ENCODE measurements around the gene RABGAP1L. TPM values are rescaled to one million over a fixed set of nuclear protein-coding genes. Genes with fewer than 3 reads are reported as not detected.

The RABGAP1L gene
- polyA plus RNA-seq, 3 donors = 35.2 to 75.3 (median 63.3) TPM

- no peak for DNase-seq
- H3K27ac Mint-ChIP-seq = no peak overlapping the region
- no peaks in the 10 kb centered on the region for H3K4me1 Mint-ChIP-seq
- H3K9ac ChIP-seq (ENCODE audit: insufficient read depth, low read length, poor library complexity, severe bottlenecking) = no peak overlapping the region
- no peaks in the 10 kb centered on the region for H3K79me2 ChIP-seq (ENCODE audit: insufficient read depth, low read length)
- no peak overlapping the region for H3K27ac ChIP-seq (ENCODE audit: low read depth in 1 of 2, low read length in 2 of 2)
- H3K4me2 ChIP-seq (replicated peaks; ENCODE audit: extremely low read depth, low read length, poor library complexity, severe bottlenecking) = no peak overlapping the region
- WGBS (ENCODE audit: insufficient coverage) = 90% methylated on average over 2 of the region's 4 CpGs
- H3K4me3 ChIP-seq (replicated peaks in 1 of 3; ENCODE audit: low read depth in 2 of 3, low read length in 3 of 3) = no peak overlapping the region
- H3K36me3 ChIP-seq (replicated peaks in 1 of 2; ENCODE audit: control insufficient read depth in 1 of 2, insufficient read depth in 2 of 2, low read length in 2 of 2) = no peaks in the 10 kb centered on the region
- H3K36me3 Mint-ChIP-seq = no peaks in the 10 kb centered on the region
- H3K27me3 Mint-ChIP-seq (ENCODE audit: low read depth in 3 of 3) = peaks cover 0 to 3% (median 2%) of the 10 kb centered on the region in 3 donors
- H3K9me3 ChIP-seq (replicated peaks in 1 of 2; ENCODE audit: control insufficient read depth in 1 of 2, insufficient read depth in 1 of 2, low read length in 2 of 2) = no peaks in the 10 kb centered on the region
- no peak overlapping the region for H3K4me3 Mint-ChIP-seq
- no peak overlapping the region for H2AFZ ChIP-seq (ENCODE audit: insufficient read depth, low read depth, low read length, poor library complexity, severe bottlenecking)
- no peaks in the 10 kb centered on the region for H3K27me3 ChIP-seq (ENCODE audit: control insufficient read depth in 2 of 2, insufficient read depth in 2 of 2, low read length in 2 of 2)
- peaks cover 4 to 20% (median 13%) of the 10 kb centered on the region in 7 donors for H3K9me3 Mint-ChIP-seq
- TF ChIP-seq CTCF (IDR thresholded peaks at IDR 0.05) = no peak
- H4K20me1 ChIP-seq (ENCODE audit: insufficient read depth, low read length) = no peaks in the 10 kb centered on the region
- intact Hi-C loops (cut with micrococcal nuclease) = no loop called here
- H3K4me1 ChIP-seq (ENCODE audit: control insufficient read depth in 1 of 2, insufficient read depth in 2 of 2, low read length in 2 of 2) = no peaks in the 10 kb centered on the region
Observed at GRCh38 chr1:174149216-174149615, 10.1 kb upstream of the RABGAP1L start.

- H3K27ac ChIP-seq (ENCODE audit: low read depth in 1 of 2, low read length in 2 of 2) = no peak overlapping the region
- no peak overlapping the region for H3K27ac Mint-ChIP-seq
- H3K9me3 Mint-ChIP-seq = peaks cover 3 to 20% (median 11%) of the 10 kb centered on the region in 7 donors
- no peaks in the 10 kb centered on the region for H3K36me3 Mint-ChIP-seq
- no peak overlapping the region for H3K4me3 Mint-ChIP-seq
- DNase-seq = no peak
- no peaks in the 10 kb centered on the region for H3K4me1 Mint-ChIP-seq
- no peak overlapping the region for H2AFZ ChIP-seq (ENCODE audit: insufficient read depth, low read depth, low read length, poor library complexity, severe bottlenecking)
- H3K9ac ChIP-seq (ENCODE audit: insufficient read depth, low read length, poor library complexity, severe bottlenecking) = no peak overlapping the region
- H3K4me3 ChIP-seq (replicated peaks in 1 of 3; ENCODE audit: low read depth in 2 of 3, low read length in 3 of 3) = no peak overlapping the region
- H3K4me2 ChIP-seq (replicated peaks; ENCODE audit: extremely low read depth, low read length, poor library complexity, severe bottlenecking) = no peak overlapping the region
- no CpG with 5 or more reads among the region's 2 CpGs for WGBS (ENCODE audit: insufficient coverage)
- peaks cover 0 to 3% (median 0%) of the 10 kb centered on the region in 3 donors for H3K27me3 Mint-ChIP-seq (ENCODE audit: low read depth in 3 of 3)
- no peaks in the 10 kb centered on the region for H3K9me3 ChIP-seq (replicated peaks in 1 of 2; ENCODE audit: control insufficient read depth in 1 of 2, insufficient read depth in 1 of 2, low read length in 2 of 2)
- intact Hi-C loops (cut with micrococcal nuclease) = loop anchor here (10.0 kb wide), 1 partner anchor 126 kb away; the partner anchor contains the start of gene RC3H1 (in 2 of the 2)
- H4K20me1 ChIP-seq (ENCODE audit: insufficient read depth, low read length) = no peaks in the 10 kb centered on the region
- no peaks in the 10 kb centered on the region for H3K79me2 ChIP-seq (ENCODE audit: insufficient read depth, low read length)
- TF ChIP-seq CTCF (IDR thresholded peaks at IDR 0.05) = no peak
- H3K27me3 ChIP-seq (ENCODE audit: control insufficient read depth in 2 of 2, insufficient read depth in 2 of 2, low read length in 2 of 2) = no peaks in the 10 kb centered on the region
- no peaks in the 10 kb centered on the region for H3K36me3 ChIP-seq (replicated peaks in 1 of 2; ENCODE audit: control insufficient read depth in 1 of 2, insufficient read depth in 2 of 2, low read length in 2 of 2)
- H3K4me1 ChIP-seq (ENCODE audit: control insufficient read depth in 1 of 2, insufficient read depth in 2 of 2, low read length in 2 of 2) = no peaks in the 10 kb centered on the region
Observed at GRCh38 chr1:174150499-174150898, 8.8 kb upstream of the RABGAP1L start.

All from CD14-positive monocyte (primary cell).